ENCODE results near the gene GRID1.

GRID1 gene

GRCh38 chr10:86253091-86254072, 113.2 kb downstream of the GRID1 start:
- in situ Hi-C loops (cut with HindIII; ENCODE audit: low pct_unique_long_range_greater_than_20kb, low sequenced_read_pairs), result no loop called here
- no peak for TF ChIP-seq JUND (IDR thresholded peaks at IDR 0.05; ENCODE audit: low read depth)
- DNase-seq (ENCODE audit: low read depth in 1 of 2, low spot score in 1 of 2), result no peak

GRCh38 chr10:86252556-86252955, 114.0 kb downstream of the GRID1 start:
- in situ Hi-C loops (cut with HindIII; ENCODE audit: low pct_unique_long_range_greater_than_20kb, low sequenced_read_pairs), result no loop called here
- no peak for DNase-seq (ENCODE audit: low read depth in 1 of 2, low spot score in 1 of 2)
- TF ChIP-seq JUND (IDR thresholded peaks at IDR 0.05; ENCODE audit: low read depth), result no peak

GRCh38 chr10:86252079-86252478, 114.5 kb downstream of the GRID1 start:
- no peak for TF ChIP-seq JUND (IDR thresholded peaks at IDR 0.05; ENCODE audit: low read depth)
- in situ Hi-C loops (cut with HindIII; ENCODE audit: low pct_unique_long_range_greater_than_20kb, low sequenced_read_pairs), result no loop called here
- DNase-seq (ENCODE audit: low read depth in 1 of 2, low spot score in 1 of 2), result no peak

DNA sequence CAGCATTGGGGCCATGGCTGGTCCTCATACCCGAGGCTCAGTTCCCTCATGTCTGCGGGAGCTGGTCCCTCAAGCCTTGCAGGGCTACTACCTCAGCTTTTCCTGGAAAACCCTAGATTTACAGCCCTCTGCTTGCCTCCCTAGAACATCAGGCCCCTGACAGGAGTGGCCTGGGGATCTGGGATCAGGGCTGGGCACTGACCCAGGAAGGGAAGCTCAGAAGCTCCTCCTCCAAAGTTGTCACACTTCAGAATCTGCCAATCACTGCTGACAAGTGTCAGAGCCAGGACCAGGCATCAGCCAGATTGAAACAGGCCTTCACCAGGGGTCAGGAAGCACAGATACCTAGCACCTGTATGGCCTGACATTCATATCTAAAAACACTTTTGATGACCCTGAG, 115.2 kb downstream of the GRID1 start:
- no peak for TF ChIP-seq JUND (IDR thresholded peaks at IDR 0.05; ENCODE audit: low read depth)
- in situ Hi-C loops (cut with HindIII; ENCODE audit: low pct_unique_long_range_greater_than_20kb, low sequenced_read_pairs), result no loop called here

DNA sequence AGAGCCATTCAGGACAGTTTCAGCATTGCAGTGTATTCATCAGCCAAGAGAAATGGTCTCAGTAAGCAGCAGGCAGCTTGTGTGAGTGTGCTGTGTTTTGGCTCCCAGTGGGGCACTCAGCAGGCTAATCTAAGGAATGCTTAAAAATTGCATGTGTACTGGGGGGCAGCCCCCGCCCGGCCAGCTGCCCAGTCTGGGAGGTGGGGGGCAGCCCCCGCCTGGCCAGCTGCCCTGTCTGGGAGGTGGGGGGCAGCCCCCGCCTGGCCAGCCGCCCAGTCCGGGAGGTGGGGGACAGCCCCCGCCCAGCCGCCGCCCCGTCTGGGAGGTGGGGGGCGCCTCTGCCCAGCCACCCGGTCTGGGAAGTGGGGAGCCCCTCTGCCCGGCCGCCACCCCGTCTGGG, 116.2 kb downstream of the GRID1 start:
- no peak for DNase-seq (ENCODE audit: low read depth in 1 of 2, low spot score in 1 of 2)
- in situ Hi-C loops (cut with HindIII; ENCODE audit: low pct_unique_long_range_greater_than_20kb, low sequenced_read_pairs), result no loop called here
- TF ChIP-seq JUND (IDR thresholded peaks at IDR 0.05; ENCODE audit: low read depth), result no peak

More for the DNA sequence above, 115.2 kb downstream of the GRID1 start:
- DNase-seq (ENCODE audit: low read depth in 1 of 2, low spot score in 1 of 2), result no peak

DNA sequence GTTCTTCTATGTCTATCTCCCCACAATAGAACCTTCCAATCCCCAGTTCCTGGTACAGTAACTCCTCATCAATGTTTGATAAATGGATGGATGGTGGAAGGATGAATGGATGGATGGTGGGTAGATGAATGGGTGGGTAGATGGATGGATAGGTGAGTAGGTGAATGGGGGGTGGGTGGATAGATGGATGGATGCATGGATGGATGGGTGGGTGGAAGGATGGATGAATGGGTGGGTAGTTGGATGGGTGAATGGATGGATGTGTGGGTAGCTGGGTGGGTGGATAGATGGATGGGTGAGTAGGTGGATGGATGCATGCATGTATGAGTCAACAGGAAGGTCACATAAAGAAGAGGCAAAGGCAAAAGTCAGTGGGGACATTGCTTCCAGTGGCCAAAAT, 116.8 kb downstream of the GRID1 start:
- in situ Hi-C loops (cut with HindIII; ENCODE audit: low pct_unique_long_range_greater_than_20kb, low sequenced_read_pairs), result no loop called here
- DNase-seq (ENCODE audit: low read depth in 1 of 2, low spot score in 1 of 2), result no peak
- no peak for TF ChIP-seq JUND (IDR thresholded peaks at IDR 0.05; ENCODE audit: low read depth)

DNA sequence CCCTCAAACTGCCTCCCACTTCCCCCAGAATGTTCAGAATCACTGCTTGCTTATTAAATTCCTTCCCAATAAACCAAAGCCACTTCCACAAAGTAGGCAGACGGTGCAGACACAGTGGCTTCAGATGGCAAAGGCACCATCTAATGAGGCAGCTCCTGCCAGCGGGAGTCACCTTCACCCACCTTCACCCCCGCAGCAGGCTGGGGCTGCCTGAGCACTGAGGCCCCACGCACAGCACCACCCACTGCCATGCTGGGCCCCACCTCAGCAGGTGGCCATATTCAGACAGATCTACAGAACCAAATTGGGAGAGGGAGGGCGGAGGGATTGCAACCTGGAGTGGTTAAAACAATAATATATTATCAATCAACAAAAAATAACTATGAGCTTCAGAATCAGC, 118.5 kb downstream of the GRID1 start:
- in situ Hi-C loops (cut with HindIII; ENCODE audit: low pct_unique_long_range_greater_than_20kb, low sequenced_read_pairs), result no loop called here
- no peak for DNase-seq (ENCODE audit: low read depth in 1 of 2, low spot score in 1 of 2)
- no peak for TF ChIP-seq JUND (IDR thresholded peaks at IDR 0.05; ENCODE audit: low read depth)

DNA sequence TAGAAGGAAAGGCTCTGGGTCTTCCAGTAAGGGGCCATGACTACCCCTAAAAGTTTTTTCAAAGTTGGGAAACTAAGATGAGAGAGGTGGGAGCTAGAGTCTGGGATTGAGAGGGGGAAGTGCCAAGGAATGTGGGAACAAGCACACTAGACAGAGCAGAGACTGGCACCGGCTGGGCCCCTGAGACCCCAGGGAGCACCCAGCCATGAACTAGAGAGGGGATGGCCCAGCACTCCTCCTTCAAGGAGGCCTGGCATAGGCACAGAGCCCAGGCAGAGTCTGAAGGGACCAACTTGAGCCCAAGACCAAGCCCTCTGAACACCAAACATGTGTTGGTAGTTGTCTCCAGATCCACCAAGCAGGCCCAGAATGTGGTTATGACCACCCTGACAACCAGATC, 119.0 kb downstream of the GRID1 start:
- no peak for DNase-seq (ENCODE audit: low read depth in 1 of 2, low spot score in 1 of 2)
- TF ChIP-seq JUND (IDR thresholded peaks at IDR 0.05; ENCODE audit: low read depth), result no peak
- in situ Hi-C loops (cut with HindIII; ENCODE audit: low pct_unique_long_range_greater_than_20kb, low sequenced_read_pairs), result no loop called here

GRCh38 chr10:86247073-86247472, 119.5 kb downstream of the GRID1 start:
- in situ Hi-C loops (cut with HindIII; ENCODE audit: low pct_unique_long_range_greater_than_20kb, low sequenced_read_pairs), result no loop called here
- TF ChIP-seq JUND (IDR thresholded peaks at IDR 0.05; ENCODE audit: low read depth), result no peak

GRCh38 chr10:86246279-86246940, 120.2 kb downstream of the GRID1 start:
- DNase-seq (ENCODE audit: low read depth in 1 of 2, low spot score in 1 of 2), result no peak
- in situ Hi-C loops (cut with HindIII; ENCODE audit: low pct_unique_long_range_greater_than_20kb, low sequenced_read_pairs), result no loop called here
- TF ChIP-seq JUND (IDR thresholded peaks at IDR 0.05; ENCODE audit: low read depth), result no peak

More at GRCh38 chr10:86247073-86247472, 119.5 kb downstream of the GRID1 start:
- DNase-seq (ENCODE audit: low read depth in 1 of 2, low spot score in 1 of 2), result no peak

GRCh38 chr10:86245015-86245394, 121.6 kb downstream of the GRID1 start:
- DNase-seq (ENCODE audit: low read depth in 1 of 2, low spot score in 1 of 2), result no peak
- in situ Hi-C loops (cut with HindIII; ENCODE audit: low pct_unique_long_range_greater_than_20kb, low sequenced_read_pairs), result no loop called here

GRCh38 chr10:86244297-86245014, 122.1 kb downstream of the GRID1 start:
- DNase-seq (ENCODE audit: low read depth in 1 of 2, low spot score in 1 of 2), result no peak
- in situ Hi-C loops (cut with HindIII; ENCODE audit: low pct_unique_long_range_greater_than_20kb, low sequenced_read_pairs), result no loop called here

More at GRCh38 chr10:86245015-86245394, 121.6 kb downstream of the GRID1 start:
- no peak for TF ChIP-seq JUND (IDR thresholded peaks at IDR 0.05; ENCODE audit: low read depth)

More at GRCh38 chr10:86244297-86245014, 122.1 kb downstream of the GRID1 start:
- TF ChIP-seq JUND (IDR thresholded peaks at IDR 0.05; ENCODE audit: low read depth), result no peak
